NAMALWA (cell line): ENCODE results near the gene STH.

Experiments used
- DNase-seq: peaks from one replicate; pipeline ENCODE4 v3.0.0-alpha.2; 2015; ENCODE audit warnings: low spot score

Gene STH

GRCh38 chr17:46046957-46047356 is 47.9 kb downstream of the STH start:
- DNase-seq = no peak

GRCh38 chr17:46047398-46047797 is 48.3 kb downstream of the STH start:
- no peak for DNase-seq

- DNase-seq = no peak
Measured at GRCh38 chr17:46047856-46048255, 48.8 kb downstream of the STH start.
